Peyer's patch (tissue), 4 donors: ENCODE data around the gene SOX12. TPM values are rescaled to one million over a fixed set of nuclear protein-coding genes. Genes with fewer than 3 reads are reported as not detected.

Experiments
- DNase-seq, 3 donors: peaks; one replicate each; pipeline ENCODE4 v3.0.0-alpha.2; 2017 to 2019
- H3K27ac ChIP-seq, 4 donors: fragments of 200-600 bp; sonication (generic); one replicate each; pipeline ENCODE4 v1.5.1; 2016 to 2019
- H3K27me3 ChIP-seq, 2 donors: fragments of 200-600 bp; sonication (generic); one replicate each; pipeline ENCODE4 v1.5.1; 2019
- H3K36me3 ChIP-seq, 3 donors: fragments of 200-600 bp; sonication (generic); one replicate each; pipeline ENCODE4 v1.5.1; 2016 to 2019
- H3K4me1 ChIP-seq, 4 donors: fragments of 200-600 bp; sonication (generic); one replicate each; pipeline ENCODE4 v1.5.1; 2016 to 2019
- H3K4me3 ChIP-seq, 4 donors: fragments of 200-600 bp; sonication (generic); 1 replicate in 3 of 4; 2 replicates in 1 of 4; pipeline ENCODE4 v1.5.1; 2016 to 2019; ENCODE audit warnings: mild to moderate bottlenecking in 1 of 4
- H3K9me3 ChIP-seq, 4 donors: fragments of 200-600 bp; sonication (generic); one replicate each; pipeline ENCODE4 v1.5.1; 2016 to 2019; ENCODE audit warnings: mild to moderate bottlenecking in 1 of 4
- CTCF ChIP-seq, 6 experiments: fragments of 450-650 bp in 4 of 6; fragments of 200-600 bp in 2 of 6; sonication (generic) in 1 of 6; IDR thresholded peaks; one replicate each; pipeline ENCODE4 v1.5.1; 2017 to 2019; ENCODE audit warnings: antibody characterized with exemption in 6 of 6, mild to moderate bottlenecking in 3 of 6, moderate library complexity in 1 of 6
- POLR2A ChIP-seq, 2 donors: fragments of 450-650 bp; IDR thresholded peaks; one replicate each; pipeline ENCODE4 v1.5.1; 2017; ENCODE audit warnings: antibody characterized with exemption in 2 of 2, mild to moderate bottlenecking in 2 of 2, moderate library complexity in 2 of 2
- total RNA-seq, 4 donors: library from RNA; depleted of rRNA; stranded (reverse); fragments of >200 nt; gene quantifications; one replicate each; pipeline ENCODE4 v1.1.0, GENCODE V29; 2016

SOX12 gene
- total RNA-seq, 4 donors from 2014 or later, result 1.4 to 7.4 (median 2.5) TPM

DNA sequence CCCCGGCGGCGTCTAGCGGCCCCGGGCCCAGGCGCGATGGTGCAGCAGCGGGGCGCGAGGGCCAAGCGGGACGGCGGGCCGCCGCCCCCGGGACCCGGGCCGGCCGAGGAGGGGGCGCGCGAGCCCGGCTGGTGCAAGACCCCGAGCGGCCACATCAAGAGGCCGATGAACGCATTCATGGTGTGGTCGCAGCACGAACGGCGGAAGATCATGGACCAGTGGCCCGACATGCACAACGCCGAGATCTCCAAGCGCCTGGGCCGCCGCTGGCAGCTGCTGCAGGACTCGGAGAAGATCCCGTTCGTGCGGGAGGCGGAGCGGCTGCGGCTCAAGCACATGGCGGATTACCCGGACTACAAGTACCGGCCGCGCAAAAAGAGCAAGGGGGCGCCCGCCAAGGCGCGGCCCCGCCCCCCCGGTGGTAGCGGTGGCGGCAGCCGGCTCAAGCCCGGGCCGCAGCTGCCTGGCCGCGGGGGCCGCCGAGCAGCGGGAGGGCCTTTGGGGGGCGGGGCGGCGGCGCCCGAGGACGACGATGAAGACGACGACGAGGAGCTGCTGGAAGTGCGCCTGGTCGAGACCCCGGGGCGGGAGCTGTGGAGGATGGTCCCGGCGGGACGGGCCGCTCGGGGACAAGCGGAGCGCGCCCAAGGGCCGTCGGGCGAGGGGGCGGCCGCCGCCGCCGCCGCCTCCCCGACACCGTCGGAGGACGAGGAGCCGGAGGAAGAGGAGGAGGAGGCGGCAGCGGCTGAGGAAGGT is 715 bp downstream of the SOX12 start:
- Histone ChIP-seq H3K9me3 (no peaks in the 10 kb centered on the region), H3K4me1 (peaks cover 0 to 28% (median 2%) of the 10 kb centered on the region in 4 donors), H3K4me3 (peak overlapping the region; percentile 59 to 90 (median 80)), H3K36me3 (no peaks in the 10 kb centered on the region), H3K27ac (peak overlapping the region; percentile 89 to 98 (median 93)), H3K27me3 (no peaks in the 10 kb centered on the region)
- TF ChIP-seq CTCF (IDR thresholded peaks at IDR 0.05) (no peak), POLR2A (IDR thresholded peaks at IDR 0.05) (no peak)
- DNase-seq, result peak; percentile 67 to 80 (median 73)

GRCh38 chr20:326645-327185 is 1.4 kb downstream of the SOX12 start:
- H3K9me3 ChIP-seq, result no peaks in the 10 kb centered on the region
- H3K4me3 ChIP-seq, result peak overlapping the region; percentile 59 to 90 (median 80)
- peak overlapping the region; percentile 89 to 98 (median 93) for H3K27ac ChIP-seq
- DNase-seq, result peak in 1 of 3 donors; percentile 65
- H3K4me1 ChIP-seq, result peaks cover 0 to 28% (median 2%) of the 10 kb centered on the region in 4 donors
- no peak for TF ChIP-seq CTCF (IDR thresholded peaks at IDR 0.05)
- TF ChIP-seq POLR2A (IDR thresholded peaks at IDR 0.05), result no peak
- H3K36me3 ChIP-seq, result no peaks in the 10 kb centered on the region
- no peaks in the 10 kb centered on the region for H3K27me3 ChIP-seq

GRCh38 chr20:327186-328026 is 2.1 kb downstream of the SOX12 start:
- DNase-seq, result peak; percentile 74 to 86 (median 78)
- H3K27ac ChIP-seq, result peak overlapping the region; percentile 60 to 98 (median 93)
- peaks cover 0 to 28% (median 2%) of the 10 kb centered on the region in 4 donors for H3K4me1 ChIP-seq
- H3K36me3 ChIP-seq, result no peaks in the 10 kb centered on the region
- TF ChIP-seq CTCF (IDR thresholded peaks at IDR 0.05) (no peak), POLR2A (IDR thresholded peaks at IDR 0.05) (no peak)
- H3K9me3 ChIP-seq, result no peaks in the 10 kb centered on the region
- no peaks in the 10 kb centered on the region for H3K27me3 ChIP-seq
- H3K4me3 ChIP-seq, result peak overlapping the region; percentile 59 to 90 (median 80)

- no peaks in the 10 kb centered on the region for H3K27me3 ChIP-seq
- H3K27ac ChIP-seq, result peak overlapping the region in 3 of 4 donors; percentile 92 to 98 (median 94)
- H3K9me3 ChIP-seq, result no peaks in the 10 kb centered on the region
- H3K36me3 ChIP-seq, result no peaks in the 10 kb centered on the region
- peak overlapping the region in 2 of 4 donors; percentile 78 to 82 for H3K4me3 ChIP-seq
- H3K4me1 ChIP-seq, result peaks cover 0 to 28% (median 2%) of the 10 kb centered on the region in 4 donors
- no peak for DNase-seq
- no peak for TF ChIP-seq CTCF (IDR thresholded peaks at IDR 0.05)
- TF ChIP-seq POLR2A (IDR thresholded peaks at IDR 0.05), result no peak
Measured at GRCh38 chr20:328027-328974, 2.9 kb downstream of the SOX12 start.
